Hepatocyte (in vitro differentiated cells): ENCODE measurements around the gene SCGB1D1. TPM values are rescaled to one million over a fixed set of nuclear protein-coding genes. Genes with fewer than 3 reads are reported as not detected.
A peak's percentile ranks its signal among the peaks of the same experiment; 100 is the strongest.

Experiments
- DNase-seq: peaks from one replicate; pipeline ENCODE4 v3.0.0-alpha.2; 2016; ENCODE audit warnings: low spot score
- H2AFZ ChIP-seq: fragments of 200-600 bp; sonication (generic); 2 replicates; pipeline ENCODE4 v1.6.0; 2016; ENCODE audit warnings: antibody characterized with exemption, mild to moderate bottlenecking
- H3K27ac ChIP-seq: fragments of 200-600 bp; sonication (generic); 2 replicates; pipeline ENCODE4 v1.5.1; 2016; ENCODE audit warnings: mild to moderate bottlenecking
- H3K27me3 ChIP-seq: fragments of 200-600 bp; sonication (generic); 2 replicates; pipeline ENCODE4 v1.6.1; 2016
- H3K36me3 ChIP-seq: fragments of 200-600 bp; sonication (generic); replicated peaks from 2 replicates; pipeline ENCODE4 v1.5.1; 2016; ENCODE audit warnings: low read depth; ENCODE audit not compliant: insufficient read depth
- H3K4me1 ChIP-seq: fragments of 200-600 bp; sonication (generic); 2 replicates; pipeline ENCODE4 v1.5.1; 2016; ENCODE audit warnings: mild to moderate bottlenecking, moderate library complexity; ENCODE audit not compliant: insufficient read depth
- H3K4me2 ChIP-seq: fragments of 200-600 bp; sonication (generic); 2 replicates; pipeline ENCODE4 v1.6.0; 2016
- H3K4me3 ChIP-seq: fragments of 200-600 bp; sonication (generic); 2 replicates; pipeline ENCODE4 v1.5.1; 2016; ENCODE audit warnings: mild to moderate bottlenecking
- H3K79me2 ChIP-seq: fragments of 200-600 bp; sonication (generic); 2 replicates; pipeline ENCODE4 v1.6.0; 2017; ENCODE audit warnings: mild to moderate bottlenecking
- H3K9me2 ChIP-seq: fragments of 200-600 bp; sonication (generic); replicated peaks from 2 replicates; pipeline ENCODE4 v1.6.0; 2017; ENCODE audit warnings: mild to moderate bottlenecking; ENCODE audit not compliant: insufficient read depth
- H3K9me3 ChIP-seq: fragments of 200-600 bp; sonication (generic); 2 replicates; pipeline ENCODE4 v1.5.1; 2016; ENCODE audit warnings: low read depth, mild to moderate bottlenecking
- H4K20me1 ChIP-seq: fragments of 200-600 bp; sonication (generic); 2 replicates; pipeline ENCODE4 v1.6.0; 2016; ENCODE audit warnings: mild to moderate bottlenecking; ENCODE audit not compliant: insufficient read depth, poor library complexity, severe bottlenecking
- CTCF ChIP-seq: fragments of 200-600 bp; sonication (generic); IDR thresholded peaks from 2 replicates; pipeline ENCODE4 v1.5.1; 2016; ENCODE audit warnings: antibody characterized with exemption, mild to moderate bottlenecking; ENCODE audit not compliant: poor library complexity
- EZH2 ChIP-seq: fragments of 200-600 bp; sonication (generic); IDR thresholded peaks from 2 replicates; pipeline ENCODE4 v1.6.1; 2016; ENCODE audit warnings: antibody characterized with exemption, mild to moderate bottlenecking, borderline replicate concordance
- EZH2phosphoT487 ChIP-seq: fragments of 200-600 bp; sonication (generic); IDR thresholded peaks from one replicate; pipeline ENCODE4 v1.6.1; 2018; ENCODE audit warnings: antibody characterized with exemption, mild to moderate bottlenecking, low read depth, moderate library complexity; ENCODE audit not compliant: unreplicated experiment, severe bottlenecking
- WGBS: methylation state at CpG from one replicate; pipeline ENCODE4 v1.1.6; 2016; ENCODE audit warnings: low lambda C conversion rate; ENCODE audit errors: missing lambda C conversion rate; 5-methylcytosine and 5-hydroxymethylcytosine counted together
- polyA plus RNA-seq: library from polyadenylated mRNA; unstranded; fragments of >200 nt; fragmentation: Nextera tagmentation; extraction: Ambion mirVana; gene quantifications from 2 replicates; pipeline ENCODE4 v1.2.1, GENCODE V29; 2016
- total RNA-seq: library from RNA; depleted of rRNA; stranded (reverse); fragments of >200 nt; gene quantifications from 2 replicates; pipeline ENCODE4 v1.2.3, GENCODE V29; 2014

Gene SCGB1D1
- total and polyA plus RNA-seq, 2 experiments from 2014 or later: not detected

- Histone ChIP-seq H3K4me1 (no peaks in the 10 kb centered on the region), H2AFZ (no peak overlapping the region), H3K9me2 (no peaks in the 10 kb centered on the region), H3K9me3 (no peaks in the 10 kb centered on the region), H3K4me3 (no peak overlapping the region), H3K27ac (no peak overlapping the region), H3K79me2 (no peaks in the 10 kb centered on the region), H4K20me1 (no peaks in the 10 kb centered on the region), H3K27me3 (peaks cover 23% of the 10 kb centered on the region), H3K4me2 (no peak overlapping the region), H3K36me3 (no peaks in the 10 kb centered on the region)
- no peak for DNase-seq
- WGBS: 93% methylated on average over 1 of the region's 1 CpG
- TF ChIP-seq CTCF (no peak), EZH2phosphoT487 (no peak), EZH2 (no peak)
Measured at GRCh38 chr11:62169935-62170334, 20.1 kb upstream of the SCGB1D1 start.

- H4K20me1 ChIP-seq: no peaks in the 10 kb centered on the region
- no peak overlapping the region for H3K27ac ChIP-seq
- peaks cover 23% of the 10 kb centered on the region for H3K27me3 ChIP-seq
- WGBS: 9% methylated on average over 14 of the region's 14 CpGs
- H3K79me2 ChIP-seq: no peaks in the 10 kb centered on the region
- H3K9me3 ChIP-seq: no peaks in the 10 kb centered on the region
- H3K4me1 ChIP-seq: no peaks in the 10 kb centered on the region
- H3K4me2 ChIP-seq: peak overlapping the region; percentile 55
- no peaks in the 10 kb centered on the region for H3K36me3 ChIP-seq
- H2AFZ ChIP-seq: no peak overlapping the region
- no peak overlapping the region for H3K4me3 ChIP-seq
- TF ChIP-seq EZH2phosphoT487: no peak
- TF ChIP-seq CTCF: peak; percentile 77
- no peak for TF ChIP-seq EZH2
- no peaks in the 10 kb centered on the region for H3K9me2 ChIP-seq
- DNase-seq: peak; percentile 90
Measured at GRCh38 chr11:62171261-62171723, 18.7 kb upstream of the SCGB1D1 start.

- peaks cover 23% of the 10 kb centered on the region for H3K27me3 ChIP-seq
- no peak overlapping the region for H3K4me2 ChIP-seq
- WGBS: 78% methylated on average over 7 of the region's 7 CpGs
Measured at GRCh38 chr11:62172294-62172693, 17.7 kb upstream of the SCGB1D1 start.

More at GRCh38 chr11:62172294-62172693, 17.7 kb upstream of the SCGB1D1 start:
- no peaks in the 10 kb centered on the region for H3K9me3 ChIP-seq
- H4K20me1 ChIP-seq: no peaks in the 10 kb centered on the region
- no peak overlapping the region for H2AFZ ChIP-seq
- no peak overlapping the region for H3K4me3 ChIP-seq
- H3K27ac ChIP-seq: no peak overlapping the region
- DNase-seq: no peak
- H3K79me2 ChIP-seq: no peaks in the 10 kb centered on the region
- H3K4me1 ChIP-seq: no peaks in the 10 kb centered on the region
- H3K9me2 ChIP-seq: no peaks in the 10 kb centered on the region
- TF ChIP-seq EZH2 (no peak), CTCF (no peak), EZH2phosphoT487 (no peak)
- no peaks in the 10 kb centered on the region for H3K36me3 ChIP-seq
